Fibroblast of lung (primary cell): Measurements from ENCODE around the gene CUBN. TPM values are rescaled to one million over a fixed set of nuclear protein-coding genes. Genes with fewer than 3 reads are reported as not detected.

Experiments used
- DNase-seq, 2 donors: peaks; one replicate each; pipeline versions ENCODE4 v3.0.0 to v3.0.0-alpha.2; 2010; ENCODE audit warnings: low read depth in 2 of 2
- H2AFZ ChIP-seq: 2 replicates; pipeline ENCODE4 v1.5.1; 2012; ENCODE audit warnings: low read length, control low read depth, inconsistent platforms
- H3K27ac ChIP-seq: 2 replicates; pipeline ENCODE4 v1.5.1; 2011; ENCODE audit warnings: low read length, control low read depth; ENCODE audit not compliant: insufficient read depth
- H3K27me3 ChIP-seq: 2 replicates; pipeline ENCODE4 v1.5.1; 2011; ENCODE audit warnings: mild to moderate bottlenecking, low read length; ENCODE audit not compliant: control insufficient read depth, insufficient read depth
- H3K36me3 ChIP-seq: 2 replicates; pipeline ENCODE4 v1.5.1; 2011; ENCODE audit warnings: low read length; ENCODE audit not compliant: control insufficient read depth, insufficient read depth
- H3K4me1 ChIP-seq: 2 replicates; pipeline ENCODE4 v1.5.1; 2011; ENCODE audit warnings: low read length; ENCODE audit not compliant: control insufficient read depth, insufficient read depth; ENCODE audit errors: extremely low read depth
- H3K4me2 ChIP-seq: 2 replicates; pipeline ENCODE4 v1.5.1; 2011; ENCODE audit warnings: low read length, control low read depth; ENCODE audit not compliant: insufficient read depth; ENCODE audit errors: extremely low read depth
- H3K4me3 ChIP-seq, 4 experiments: fragments of 200-600 bp in 1 of 4; sonication (generic) in 1 of 4; replicated peaks in 1 of 4; 2 replicates each; pipeline ENCODE4 v1.5.1; 2011 to 2016; ENCODE audit warnings: low read length in 4 of 4, low read depth in 3 of 4, mild to moderate bottlenecking in 3 of 4, control low read depth in 2 of 4, inconsistent platforms in 1 of 4, mixed read lengths in 1 of 4; ENCODE audit not compliant: insufficient read depth in 1 of 4; ENCODE audit errors: control extremely low read depth in 1 of 4
- H3K79me2 ChIP-seq: 2 replicates; pipeline ENCODE4 v1.5.1; 2012; ENCODE audit warnings: mild to moderate bottlenecking, low read length, inconsistent platforms; ENCODE audit not compliant: control insufficient read depth, insufficient read depth
- H3K9ac ChIP-seq: 2 replicates; pipeline ENCODE4 v1.5.1; 2011; ENCODE audit warnings: mild to moderate bottlenecking, low read length, control low read depth; ENCODE audit not compliant: insufficient read depth
- H3K9me3 ChIP-seq: 2 replicates; pipeline ENCODE4 v1.5.1; 2012; ENCODE audit warnings: low read depth, low read length; ENCODE audit not compliant: control insufficient read depth, insufficient read depth
- H4K20me1 ChIP-seq: 2 replicates; pipeline ENCODE4 v1.5.1; 2011; ENCODE audit warnings: low read length; ENCODE audit not compliant: control insufficient read depth, insufficient read depth; ENCODE audit errors: extremely low read depth
- EZH2 ChIP-seq: IDR thresholded peaks from 2 replicates; pipeline ENCODE4 v1.5.1; 2012; ENCODE audit warnings: low read length, control low read depth, mild to moderate bottlenecking; ENCODE audit errors: missing control alignments
- polyA plus RNA-seq, 2 donors: library from polyadenylated mRNA; depleted of rRNA in 1 of 2; stranded (reverse) in 1 of 2; unstranded in 1 of 2; fragments of >200 nt; gene quantifications; 2 replicates each; pipeline ENCODE4 v1.2.1, GENCODE V29; 2011 to 2012; ENCODE audit warnings: missing spikeins in 1 of 2
- total RNA-seq: library from RNA; depleted of rRNA; stranded (reverse); fragments of >200 nt; gene quantifications from 2 replicates; pipeline ENCODE4 v1.2.1, GENCODE V29; 2014
- TF ChIP-seq, protein P1 (sequence below), 2 donors: IDR thresholded peaks in 1 of 2; conservative IDR thresholded peaks in 1 of 2; 1 replicate in 1 of 2; 2 replicates in 1 of 2; pipeline ENCODE4 v1.5.1; 2011 to 2012; ENCODE audit warnings: low read length in 2 of 2, control low read depth in 1 of 2, inconsistent platforms in 1 of 2, low read depth in 1 of 2, mild to moderate bottlenecking in 1 of 2

Gene CUBN
- total and polyA plus RNA-seq, 2 donors (not counting 1 experiment from before 2014, with no cell fraction given), result 1.3 to 1.5 TPM

DNA sequence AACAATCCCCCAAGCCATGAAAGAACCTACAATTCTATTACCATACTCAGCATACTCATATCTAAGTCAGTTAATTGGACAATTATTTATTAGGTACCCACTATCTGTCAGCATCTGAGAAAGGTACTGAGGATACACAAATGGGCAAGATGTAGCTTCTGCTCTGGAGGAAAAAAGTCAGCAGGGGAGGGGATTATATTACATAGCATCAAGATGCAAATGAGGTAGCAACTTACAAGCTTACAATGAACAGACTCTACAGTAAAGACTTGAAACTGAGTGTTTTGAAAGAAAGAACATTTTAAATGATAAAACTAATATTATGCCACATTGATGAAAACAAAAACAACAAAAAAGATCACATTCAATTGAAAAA lies 10.8 kb upstream of the CUBN start:
- H2AFZ ChIP-seq, result no peak overlapping the region
- no peak overlapping the region for H3K4me3 ChIP-seq
- no peaks in the 10 kb centered on the region for H3K4me1 ChIP-seq
- H3K36me3 ChIP-seq, result no peaks in the 10 kb centered on the region
- H3K9me3 ChIP-seq, result no peaks in the 10 kb centered on the region
- no peak overlapping the region for H3K4me2 ChIP-seq
- TF ChIP-seq, protein P1, sequence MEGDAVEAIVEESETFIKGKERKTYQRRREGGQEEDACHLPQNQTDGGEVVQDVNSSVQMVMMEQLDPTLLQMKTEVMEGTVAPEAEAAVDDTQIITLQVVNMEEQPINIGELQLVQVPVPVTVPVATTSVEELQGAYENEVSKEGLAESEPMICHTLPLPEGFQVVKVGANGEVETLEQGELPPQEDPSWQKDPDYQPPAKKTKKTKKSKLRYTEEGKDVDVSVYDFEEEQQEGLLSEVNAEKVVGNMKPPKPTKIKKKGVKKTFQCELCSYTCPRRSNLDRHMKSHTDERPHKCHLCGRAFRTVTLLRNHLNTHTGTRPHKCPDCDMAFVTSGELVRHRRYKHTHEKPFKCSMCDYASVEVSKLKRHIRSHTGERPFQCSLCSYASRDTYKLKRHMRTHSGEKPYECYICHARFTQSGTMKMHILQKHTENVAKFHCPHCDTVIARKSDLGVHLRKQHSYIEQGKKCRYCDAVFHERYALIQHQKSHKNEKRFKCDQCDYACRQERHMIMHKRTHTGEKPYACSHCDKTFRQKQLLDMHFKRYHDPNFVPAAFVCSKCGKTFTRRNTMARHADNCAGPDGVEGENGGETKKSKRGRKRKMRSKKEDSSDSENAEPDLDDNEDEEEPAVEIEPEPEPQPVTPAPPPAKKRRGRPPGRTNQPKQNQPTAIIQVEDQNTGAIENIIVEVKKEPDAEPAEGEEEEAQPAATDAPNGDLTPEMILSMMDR (conservative IDR thresholded peaks at IDR 0.05 in 1 of 2, IDR thresholded peaks at IDR 0.05 in 1 of 2; ENCODE audit: low read depth in 1 of 2, low read length in 2 of 2), result no peak
- no peak for TF ChIP-seq EZH2
- H3K79me2 ChIP-seq, result no peaks in the 10 kb centered on the region
- no peak for DNase-seq
- no peaks in the 10 kb centered on the region for H3K27me3 ChIP-seq
- H4K20me1 ChIP-seq, result no peaks in the 10 kb centered on the region
- H3K9ac ChIP-seq, result no peak overlapping the region
- no peak overlapping the region for H3K27ac ChIP-seq

DNA sequence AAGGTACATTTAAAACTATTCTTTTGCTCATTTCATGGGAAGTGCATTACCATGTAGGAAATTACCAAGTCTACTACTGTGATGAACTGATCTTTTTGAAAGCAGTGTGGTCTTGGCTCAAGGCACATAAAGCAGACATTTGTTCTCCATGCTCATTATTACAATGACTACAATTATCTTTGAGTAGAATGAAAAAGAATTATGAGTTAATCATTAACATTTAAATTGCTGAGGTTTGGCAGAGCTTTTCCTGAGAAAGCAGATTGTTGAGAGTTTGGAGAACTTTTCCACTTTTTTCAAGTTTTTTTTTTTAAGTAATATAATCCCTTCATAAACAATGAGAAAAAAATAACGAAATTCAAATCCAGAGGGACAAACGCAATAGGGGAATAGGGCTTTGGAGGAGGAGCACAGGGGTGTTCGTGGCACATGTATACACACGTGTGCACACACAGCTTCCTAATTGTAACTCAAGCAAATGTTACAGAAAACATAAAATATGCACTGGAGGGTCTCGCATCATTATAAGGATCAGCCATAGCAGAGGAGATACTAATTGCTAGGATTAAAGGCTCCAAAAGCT lies 8.9 kb upstream of the CUBN start:
- TF ChIP-seq, protein P1 (conservative IDR thresholded peaks at IDR 0.05 in 1 of 2, IDR thresholded peaks at IDR 0.05 in 1 of 2; ENCODE audit: low read depth in 1 of 2, low read length in 2 of 2), result no peak

DNA sequence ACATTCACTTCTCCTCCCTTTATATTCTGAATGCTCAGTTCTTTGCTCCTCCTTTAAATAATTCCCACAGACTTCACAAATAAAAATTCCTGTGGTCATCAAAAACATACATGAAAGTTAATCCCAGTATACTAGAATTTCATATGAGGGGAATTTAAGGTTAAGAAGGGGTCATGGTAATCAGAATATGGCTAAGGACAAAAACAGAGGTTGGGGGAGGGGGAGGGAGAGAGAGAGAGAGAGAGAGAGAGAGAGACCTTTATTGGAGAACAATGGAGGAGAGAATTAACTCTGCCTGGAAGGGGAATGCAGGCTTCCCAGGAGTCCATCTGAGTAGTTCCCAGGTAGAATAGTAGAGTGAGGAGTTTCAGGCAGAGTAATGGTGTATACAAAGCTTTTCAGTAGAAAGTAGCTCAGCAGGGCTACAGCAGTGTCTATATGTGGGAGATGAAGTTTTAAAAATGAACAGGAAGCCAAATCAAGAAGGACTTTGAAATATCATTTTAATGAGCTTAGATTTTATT lies 5.2 kb upstream of the CUBN start:
- DNase-seq, result no peak
- H3K27me3 ChIP-seq, result no peaks in the 10 kb centered on the region
- no peak overlapping the region for H2AFZ ChIP-seq

More for the DNA sequence above, 8.9 kb upstream of the CUBN start:
- Histone ChIP-seq H3K27ac (no peak overlapping the region), H3K4me2 (no peak overlapping the region), H3K9ac (no peak overlapping the region), H2AFZ (no peak overlapping the region), H3K4me1 (no peaks in the 10 kb centered on the region), H3K79me2 (no peaks in the 10 kb centered on the region), H3K36me3 (no peaks in the 10 kb centered on the region), H3K4me3 (no peak overlapping the region), H3K27me3 (no peaks in the 10 kb centered on the region), H3K9me3 (no peaks in the 10 kb centered on the region), H4K20me1 (no peaks in the 10 kb centered on the region)
- peak in 1 of 2 donors; percentile 28 for DNase-seq

More for the DNA sequence above, 5.2 kb upstream of the CUBN start:
- no peak for TF ChIP-seq EZH2
- TF ChIP-seq, protein P1 (conservative IDR thresholded peaks at IDR 0.05 in 1 of 2, IDR thresholded peaks at IDR 0.05 in 1 of 2; ENCODE audit: low read depth in 1 of 2, low read length in 2 of 2), result no peak
- H4K20me1 ChIP-seq, result no peaks in the 10 kb centered on the region
- no peak overlapping the region for H3K27ac ChIP-seq
- H3K4me2 ChIP-seq, result no peak overlapping the region
- H3K79me2 ChIP-seq, result no peaks in the 10 kb centered on the region
- no peaks in the 10 kb centered on the region for H3K4me1 ChIP-seq
- H3K9ac ChIP-seq, result no peak overlapping the region
- H3K36me3 ChIP-seq, result no peaks in the 10 kb centered on the region
- H3K9me3 ChIP-seq, result no peaks in the 10 kb centered on the region
- H3K4me3 ChIP-seq, result no peak overlapping the region
